Keratinocyte (primary cell): Measurements from ENCODE around the gene SLC5A3. TPM values are rescaled to one million over a fixed set of nuclear protein-coding genes. Genes with fewer than 3 reads are reported as not detected.
A peak's percentile ranks its signal among the peaks of the same experiment; 100 is the strongest.

ENCODE experiments used
- DNase-seq: peaks from one replicate; pipeline ENCODE4 v3.0.0-alpha.2; 2011; ENCODE audit warnings: low read depth, missing footprints, low spot score
- FAIRE-seq: peaks from 2 replicates; lab custom pipeline; 2011; peaks lifted over from hg19 to GRCh38; lab: Jason Lieb, UNC
- H2AFZ ChIP-seq: 2 replicates; pipeline ENCODE4 v1.6.0; 2012; ENCODE audit warnings: low read length, control low read depth, inconsistent platforms; ENCODE audit not compliant: control insufficient read depth
- H3K27ac ChIP-seq: 2 replicates; pipeline ENCODE4 v1.5.1; 2011; ENCODE audit warnings: low read length; ENCODE audit not compliant: control insufficient read depth, insufficient read depth
- H3K27me3 ChIP-seq: 3 replicates; pipeline ENCODE4 v1.6.0; 2011; ENCODE audit warnings: low read length; ENCODE audit not compliant: control insufficient read depth, insufficient read depth; ENCODE audit errors: extremely low read depth
- H3K36me3 ChIP-seq, 2 experiments: 2 replicates in 1 of 2; 3 replicates in 1 of 2; pipeline ENCODE4 v1.5.1; 2011; ENCODE audit warnings: low read length in 2 of 2, mild to moderate bottlenecking in 1 of 2; ENCODE audit not compliant: control insufficient read depth in 2 of 2, insufficient read depth in 2 of 2; ENCODE audit errors: extremely low read depth in 1 of 2
- H3K4me1 ChIP-seq: 3 replicates; pipeline ENCODE4 v1.5.1; 2011; ENCODE audit warnings: low read length; ENCODE audit not compliant: control insufficient read depth, insufficient read depth; ENCODE audit errors: extremely low read depth
- H3K4me2 ChIP-seq: 3 replicates; pipeline ENCODE4 v1.6.0; 2011; ENCODE audit warnings: low read depth, low read length; ENCODE audit not compliant: control insufficient read depth, insufficient read depth; ENCODE audit errors: extremely low read depth
- H3K4me3 ChIP-seq, 3 experiments: fragments of 200-600 bp in 1 of 3; sonication (generic) in 1 of 3; 2 replicates in 2 of 3; 3 replicates in 1 of 3; pipeline ENCODE4 v1.5.1; 2011 to 2016; ENCODE audit warnings: low read length in 3 of 3, mild to moderate bottlenecking in 3 of 3, control low read depth in 2 of 3, inconsistent platforms in 1 of 3, low read depth in 1 of 3, mixed read lengths in 1 of 3, mixed run types in 1 of 3, moderate library complexity in 1 of 3; ENCODE audit not compliant: control insufficient read depth in 2 of 3, insufficient read depth in 2 of 3; ENCODE audit errors: extremely low read depth in 1 of 3
- H3K79me2 ChIP-seq: 2 replicates; pipeline ENCODE4 v1.6.0; 2012; ENCODE audit warnings: low read length; ENCODE audit not compliant: control insufficient read depth, insufficient read depth
- H3K9ac ChIP-seq: 3 replicates; pipeline ENCODE4 v1.6.0; 2011; ENCODE audit warnings: low read length; ENCODE audit not compliant: control insufficient read depth, insufficient read depth; ENCODE audit errors: extremely low read depth
- H3K9me1 ChIP-seq: 3 replicates; pipeline ENCODE4 v1.6.0; 2011; ENCODE audit warnings: low read length; ENCODE audit not compliant: control insufficient read depth, insufficient read depth; ENCODE audit errors: extremely low read depth
- H3K9me3 ChIP-seq: 2 replicates; pipeline ENCODE4 v1.5.1; 2012; ENCODE audit warnings: low read depth, low read length; ENCODE audit not compliant: control insufficient read depth
- H4K20me1 ChIP-seq: 3 replicates; pipeline ENCODE4 v1.6.0; 2011; ENCODE audit warnings: low read length; ENCODE audit not compliant: control insufficient read depth, insufficient read depth; ENCODE audit errors: extremely low read depth
- CTCF ChIP-seq, 3 experiments: IDR thresholded peaks in 1 of 3; conservative IDR thresholded peaks in 1 of 3; optimal IDR thresholded peaks in 1 of 3; 2 replicates in 2 of 3; 3 replicates in 1 of 3; pipeline versions ENCODE3 to v1.5.1; 2011; ENCODE audit warnings: low read length in 3 of 3, mild to moderate bottlenecking in 3 of 3, moderate library complexity in 2 of 3, control low read depth in 1 of 3, inconsistent platforms in 1 of 3; ENCODE audit not compliant: insufficient read depth in 2 of 3; ENCODE audit errors: extremely low read depth in 1 of 3
- EZH2 ChIP-seq: IDR thresholded peaks from one replicate; pipeline ENCODE4 v1.6.1; 2012; ENCODE audit warnings: inconsistent platforms, mild to moderate bottlenecking, low read length, moderate library complexity
- dilution Hi-C: fragments of 300-500 bp; cut with MboI; formaldehyde crosslinking; loops from one replicate; pipeline ENCODE4 v1.7.0; 2020; ENCODE audit warnings: low sequenced_read_pairs; ENCODE audit not compliant: extremely low pct_ligation_motif_present
- polyA minus RNA-seq, 3 experiments: library from RNA; depleted of rRNA, polyadenylated mRNA; stranded (reverse); fragments of >200 nt; gene quantifications; 1 replicate in 1 of 3; 2 replicates in 1 of 3; 3 replicates in 1 of 3; pipeline ENCODE4 v1.2.3, GENCODE V29; 2011
- polyA plus RNA-seq, 5 experiments: library from polyadenylated mRNA; depleted of rRNA in 3 of 5; stranded (reverse) in 3 of 5; stranded (forward) in 1 of 5; unstranded in 1 of 5; fragments of >200 nt; gene quantifications; 1 replicate in 1 of 5; 2 replicates in 3 of 5; 3 replicates in 1 of 5; pipeline versions ENCODE4 v1.2.1 to v1.2.3, GENCODE V29; 2011 to 2012; ENCODE audit warnings: missing spikeins in 2 of 5, low read depth in 1 of 5, low replicate concordance in 1 of 5

SLC5A3 gene
- polyA plus RNA-seq: 2.5 to 5.9 TPM (median 4.0 TPM) in 3 replicates
- polyA plus RNA-seq (2011; ENCODE audit: low read depth): 7.0 TPM
- polyA plus RNA-seq (2011; cell fraction: cytosol; rRNA removed): 0.44 and 1.2 TPM in 2 replicates
- polyA plus RNA-seq (2011; cell fraction: nucleus; rRNA removed): 7.4 and 12.4 TPM in 2 replicates
- 3.1 and 12.3 TPM in 2 replicates for polyA plus RNA-seq (2012; ENCODE audit: low replicate concordance)
- polyA minus RNA-seq: 3.8 to 22.1 TPM (median 10.7 TPM) in 3 replicates
- polyA minus RNA-seq (2011; cell fraction: cytosol; rRNA and poly(A)+ RNA removed): 2.1 TPM
- 25.4 and 45.5 TPM in 2 replicates for polyA minus RNA-seq (2011; cell fraction: nucleus; rRNA and poly(A)+ RNA removed)

DNA sequence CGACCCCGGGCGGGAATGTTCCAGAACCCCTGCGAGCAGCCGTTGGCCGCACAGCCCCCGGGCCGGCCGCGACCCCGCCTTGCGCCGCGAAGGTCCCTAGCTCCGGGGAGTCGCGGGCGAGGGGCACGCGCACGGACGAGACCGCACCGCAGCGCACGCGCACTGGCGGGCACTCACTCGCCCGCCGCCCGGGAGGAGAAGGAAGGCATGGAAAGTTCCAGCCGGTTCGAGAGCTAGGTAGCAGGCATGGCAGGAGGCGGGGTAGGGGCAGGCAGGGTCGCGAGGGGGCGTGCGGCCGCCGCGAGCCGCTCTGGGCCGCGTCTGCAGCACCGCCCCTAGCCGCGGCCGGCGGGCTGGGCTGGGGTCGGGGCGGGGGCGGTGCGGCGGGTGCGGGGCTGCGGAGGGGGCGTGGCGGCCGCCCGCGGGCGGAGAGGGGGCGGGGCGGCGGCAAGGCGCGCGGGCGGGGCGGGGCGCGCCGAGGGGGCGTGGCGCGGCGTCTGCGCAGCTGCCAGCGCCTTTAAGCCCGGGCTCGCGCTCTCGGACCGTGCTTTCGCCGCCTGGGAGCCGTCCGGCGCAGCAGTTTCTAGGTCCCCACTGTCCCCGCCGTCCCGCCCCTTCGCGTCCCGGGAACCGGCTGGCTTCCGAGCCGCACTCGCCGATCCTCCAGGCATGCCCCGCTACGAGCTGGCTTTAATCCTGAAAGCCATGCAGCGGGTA is at the start of gene SLC5A3, which contains the start of gene MRPS6:
SLC5A3 (plus strand) TSS at position 547 of the 717 bp plus-strand sequence. CDS start 21,621 bp downstream, outside the sequence.
MRPS6 (plus strand) TSS at position 547 of the 717 bp plus-strand sequence; CDS start at position 670, 123 bp downstream.
- H3K9ac ChIP-seq: peak within 1 kb of the TSS; percentile 94
- H3K79me2 ChIP-seq: peaks cover 32% of the 10 kb centered on the region
- no peaks in the 10 kb centered on the region for H3K27me3 ChIP-seq
- H3K9me3 ChIP-seq: no peaks in the 10 kb centered on the region
- DNase-seq: no peak
- dilution Hi-C loops: no loop called here
- peak within 1 kb of the TSS; percentile 79 for H3K27ac ChIP-seq
- peaks cover 2 to 6% of the 10 kb centered on the region in 2 experiments for H3K36me3 ChIP-seq
- no peaks in the 10 kb centered on the region for H3K9me1 ChIP-seq
- FAIRE-seq: no peak
- H2AFZ ChIP-seq: peak within 1 kb of the TSS; percentile 81
- H3K4me2 ChIP-seq: peak within 1 kb of the TSS; percentile 95
- H4K20me1 ChIP-seq: peaks cover 6% of the 10 kb centered on the region
- peaks cover 25% of the 10 kb centered on the region for H3K4me1 ChIP-seq
- H3K4me3 ChIP-seq: peak within 1 kb of the TSS; percentile 79 to 95 (median 94)
- TF ChIP-seq EZH2 (no peak), CTCF (optimal IDR thresholded peaks at IDR 0.05 in 1 of 3, IDR thresholded peaks at IDR 0.05 in 1 of 3, conservative IDR thresholded peaks at IDR 0.05 in 1 of 3; ENCODE audit: extremely low read depth in 1 of 3, insufficient read depth in 2 of 3, low read length in 3 of 3) (no peak)

- no peaks in the 10 kb centered on the region for H3K27me3 ChIP-seq
- no peak for DNase-seq
- H3K27ac ChIP-seq: no peak overlapping the region
- dilution Hi-C loops: no loop called here
- H3K9me1 ChIP-seq: no peaks in the 10 kb centered on the region
- no peaks in the 10 kb centered on the region for H3K4me1 ChIP-seq
- H3K9ac ChIP-seq: no peak overlapping the region
- no peaks in the 10 kb centered on the region for H3K36me3 ChIP-seq
- no peaks in the 10 kb centered on the region for H3K79me2 ChIP-seq
- H3K9me3 ChIP-seq: no peaks in the 10 kb centered on the region
- FAIRE-seq: no peak
- H3K4me2 ChIP-seq: no peak overlapping the region
- no peak overlapping the region for H2AFZ ChIP-seq
- no peak overlapping the region for H3K4me3 ChIP-seq
- H4K20me1 ChIP-seq: no peaks in the 10 kb centered on the region
- TF ChIP-seq CTCF (optimal IDR thresholded peaks at IDR 0.05 in 1 of 3, IDR thresholded peaks at IDR 0.05 in 1 of 3, conservative IDR thresholded peaks at IDR 0.05 in 1 of 3; ENCODE audit: extremely low read depth in 1 of 3, insufficient read depth in 2 of 3, low read length in 3 of 3): no peak
These were observed 49.5 kb upstream of the SLC5A3 start for GRCh38 chr21:34023691-34024373.
